ENCODE results near the gene FURIN.

Gene FURIN

DNA sequence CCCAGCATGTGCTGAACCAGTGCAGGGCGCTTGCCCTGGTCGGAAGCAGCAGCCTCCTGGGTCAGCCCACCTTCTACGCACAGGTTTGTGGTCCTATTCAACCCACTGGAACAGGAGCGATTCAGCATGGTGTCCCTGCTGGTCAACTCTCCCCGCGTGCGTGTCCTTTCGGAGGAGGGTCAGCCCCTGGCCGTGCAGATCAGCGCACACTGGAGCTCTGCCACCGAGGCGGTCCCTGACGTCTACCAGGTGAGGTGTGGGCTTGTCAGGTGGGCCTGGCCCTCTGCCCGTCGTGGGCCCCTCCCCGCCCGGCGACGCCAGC lies 42.9 kb downstream of the FURIN start (continued):
- TF ChIP-seq, protein P1, sequence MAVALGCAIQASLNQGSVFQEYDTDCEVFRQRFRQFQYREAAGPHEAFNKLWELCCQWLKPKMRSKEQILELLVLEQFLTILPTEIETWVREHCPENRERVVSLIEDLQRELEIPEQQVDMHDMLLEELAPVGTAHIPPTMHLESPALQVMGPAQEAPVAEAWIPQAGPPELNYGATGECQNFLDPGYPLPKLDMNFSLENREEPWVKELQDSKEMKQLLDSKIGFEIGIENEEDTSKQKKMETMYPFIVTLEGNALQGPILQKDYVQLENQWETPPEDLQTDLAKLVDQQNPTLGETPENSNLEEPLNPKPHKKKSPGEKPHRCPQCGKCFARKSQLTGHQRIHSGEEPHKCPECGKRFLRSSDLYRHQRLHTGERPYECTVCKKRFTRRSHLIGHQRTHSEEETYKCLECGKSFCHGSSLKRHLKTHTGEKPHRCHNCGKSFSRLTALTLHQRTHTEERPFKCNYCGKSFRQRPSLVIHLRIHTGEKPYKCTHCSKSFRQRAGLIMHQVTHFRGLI (tag by site-specific recombination; IDR thresholded peaks at IDR 0.05), result no peak

DNA sequence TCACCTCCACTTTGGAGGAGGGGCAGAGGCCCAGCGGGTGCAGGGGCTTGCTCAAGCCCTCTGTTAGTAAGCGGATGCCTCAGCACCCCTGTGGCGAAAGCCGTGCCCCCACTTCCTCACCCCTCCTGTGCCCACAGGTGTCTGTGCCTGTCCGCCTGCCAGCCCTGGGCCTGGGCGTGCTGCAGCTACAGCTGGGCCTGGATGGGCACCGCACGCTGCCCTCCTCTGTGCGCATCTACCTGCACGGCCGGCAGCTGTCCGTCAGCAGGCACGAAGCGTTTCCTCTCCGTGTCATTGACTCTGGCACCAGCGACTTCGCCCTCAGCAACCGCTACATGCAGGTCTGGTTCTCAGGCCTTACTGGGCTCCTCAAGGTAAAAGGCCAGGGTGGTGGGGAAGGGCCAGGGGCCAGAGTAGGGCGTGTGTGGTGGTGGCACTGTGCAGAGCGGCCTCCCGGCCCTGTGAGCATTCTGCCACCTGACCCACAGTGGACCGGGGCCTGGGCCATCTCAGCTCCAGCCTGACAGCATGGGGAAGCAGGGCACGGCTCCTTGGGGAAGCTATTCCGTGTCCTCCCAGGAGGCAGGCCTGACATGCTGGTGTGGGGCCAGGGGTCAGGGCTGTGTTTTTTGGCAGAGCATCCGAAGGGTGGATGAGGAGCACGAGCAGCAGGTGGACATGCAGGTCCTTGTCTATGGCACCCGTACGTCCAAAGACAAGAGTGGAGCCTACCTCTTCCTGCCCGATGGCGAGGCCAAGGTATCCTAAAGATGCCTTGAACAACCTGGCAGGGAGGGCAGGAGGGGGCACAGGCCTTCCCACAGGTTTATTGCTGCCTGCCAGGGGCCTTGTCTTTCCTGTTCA lies 43.8 kb downstream of the FURIN start:
- TF ChIP-seq, protein P2, sequence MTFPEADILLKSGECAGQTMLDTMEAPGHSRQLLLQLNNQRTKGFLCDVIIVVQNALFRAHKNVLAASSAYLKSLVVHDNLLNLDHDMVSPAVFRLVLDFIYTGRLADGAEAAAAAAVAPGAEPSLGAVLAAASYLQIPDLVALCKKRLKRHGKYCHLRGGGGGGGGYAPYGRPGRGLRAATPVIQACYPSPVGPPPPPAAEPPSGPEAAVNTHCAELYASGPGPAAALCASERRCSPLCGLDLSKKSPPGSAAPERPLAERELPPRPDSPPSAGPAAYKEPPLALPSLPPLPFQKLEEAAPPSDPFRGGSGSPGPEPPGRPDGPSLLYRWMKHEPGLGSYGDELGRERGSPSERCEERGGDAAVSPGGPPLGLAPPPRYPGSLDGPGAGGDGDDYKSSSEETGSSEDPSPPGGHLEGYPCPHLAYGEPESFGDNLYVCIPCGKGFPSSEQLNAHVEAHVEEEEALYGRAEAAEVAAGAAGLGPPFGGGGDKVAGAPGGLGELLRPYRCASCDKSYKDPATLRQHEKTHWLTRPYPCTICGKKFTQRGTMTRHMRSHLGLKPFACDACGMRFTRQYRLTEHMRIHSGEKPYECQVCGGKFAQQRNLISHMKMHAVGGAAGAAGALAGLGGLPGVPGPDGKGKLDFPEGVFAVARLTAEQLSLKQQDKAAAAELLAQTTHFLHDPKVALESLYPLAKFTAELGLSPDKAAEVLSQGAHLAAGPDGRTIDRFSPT (tag by site-specific recombination; IDR thresholded peaks at IDR 0.05), result 0 out of 2 replicates have a peak, but pooled peaks have one; percentile 14
- TF ChIP-seq ZNF792 (tag by site-specific recombination; IDR thresholded peaks at IDR 0.05) (no peak), ZBTB1 (tag by site-specific recombination; IDR thresholded peaks at IDR 0.05) (no peak), ZNF837 (tag by site-specific recombination; IDR thresholded peaks at IDR 0.05) (no peak), OVOL3 (tag by site-specific recombination; IDR thresholded peaks at IDR 0.05) (no peak)
- Histone ChIP-seq H3K9me3 (ENCODE audit: control insufficient read depth, insufficient read depth, low read depth, low read length) (no peaks in the 10 kb centered on the region), H3K36me3 (ENCODE audit: control insufficient read depth in 2 of 2, insufficient read depth in 1 of 2, low read length in 2 of 2) (peaks cover 22 to 92% of the 10 kb centered on the region in 2 experiments), H3K4me3 (ENCODE audit: low read depth, low read length) (no peak overlapping the region), H3K4me1 (ENCODE audit: control insufficient read depth, insufficient read depth, low read length) (no peaks in the 10 kb centered on the region), H3K27ac (ENCODE audit: extremely low read depth, low read depth, low read length) (no peak overlapping the region)
- CTCF ChIA-PET, result interaction anchor here (1.0 to 2.9 kb wide), 3 partner anchors 9 to 23 kb away, joined by 3 to 10 read pairs (median 4); partner anchors contain the start of genes HDDC3, MAN2A2 and UNC45A
- POLR2A ChIA-PET, result interaction anchor here (0.9 kb wide), 1 partner anchor 9 kb away, joined by 3 read pairs; the partner anchor contains the start of gene MAN2A2

DNA sequence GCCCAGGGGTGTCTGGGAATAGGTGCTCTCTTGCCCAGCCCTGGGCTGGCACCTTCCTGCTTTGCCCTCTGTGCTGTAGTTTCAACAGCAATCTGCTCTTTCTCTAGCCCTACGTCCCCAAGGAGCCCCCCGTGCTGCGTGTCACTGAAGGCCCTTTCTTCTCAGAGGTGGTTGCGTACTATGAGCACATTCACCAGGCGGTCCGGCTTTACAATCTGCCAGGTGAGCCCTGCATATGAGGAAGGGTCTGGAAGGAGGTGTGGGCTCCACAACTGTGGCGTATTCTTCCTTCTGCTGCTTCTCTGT lies 44.3 kb downstream of the FURIN start:
- TF ChIP-seq ZNF416 (tag by site-specific recombination; IDR thresholded peaks at IDR 0.05), result no peak
- peak; percentile 58 for TF ChIP-seq ZNF600 (tag by site-specific recombination; IDR thresholded peaks at IDR 0.05)
- TF ChIP-seq ZNF521 (tag by site-specific recombination; IDR thresholded peaks at IDR 0.05), result no peak
- TF ChIP-seq, protein P3, sequence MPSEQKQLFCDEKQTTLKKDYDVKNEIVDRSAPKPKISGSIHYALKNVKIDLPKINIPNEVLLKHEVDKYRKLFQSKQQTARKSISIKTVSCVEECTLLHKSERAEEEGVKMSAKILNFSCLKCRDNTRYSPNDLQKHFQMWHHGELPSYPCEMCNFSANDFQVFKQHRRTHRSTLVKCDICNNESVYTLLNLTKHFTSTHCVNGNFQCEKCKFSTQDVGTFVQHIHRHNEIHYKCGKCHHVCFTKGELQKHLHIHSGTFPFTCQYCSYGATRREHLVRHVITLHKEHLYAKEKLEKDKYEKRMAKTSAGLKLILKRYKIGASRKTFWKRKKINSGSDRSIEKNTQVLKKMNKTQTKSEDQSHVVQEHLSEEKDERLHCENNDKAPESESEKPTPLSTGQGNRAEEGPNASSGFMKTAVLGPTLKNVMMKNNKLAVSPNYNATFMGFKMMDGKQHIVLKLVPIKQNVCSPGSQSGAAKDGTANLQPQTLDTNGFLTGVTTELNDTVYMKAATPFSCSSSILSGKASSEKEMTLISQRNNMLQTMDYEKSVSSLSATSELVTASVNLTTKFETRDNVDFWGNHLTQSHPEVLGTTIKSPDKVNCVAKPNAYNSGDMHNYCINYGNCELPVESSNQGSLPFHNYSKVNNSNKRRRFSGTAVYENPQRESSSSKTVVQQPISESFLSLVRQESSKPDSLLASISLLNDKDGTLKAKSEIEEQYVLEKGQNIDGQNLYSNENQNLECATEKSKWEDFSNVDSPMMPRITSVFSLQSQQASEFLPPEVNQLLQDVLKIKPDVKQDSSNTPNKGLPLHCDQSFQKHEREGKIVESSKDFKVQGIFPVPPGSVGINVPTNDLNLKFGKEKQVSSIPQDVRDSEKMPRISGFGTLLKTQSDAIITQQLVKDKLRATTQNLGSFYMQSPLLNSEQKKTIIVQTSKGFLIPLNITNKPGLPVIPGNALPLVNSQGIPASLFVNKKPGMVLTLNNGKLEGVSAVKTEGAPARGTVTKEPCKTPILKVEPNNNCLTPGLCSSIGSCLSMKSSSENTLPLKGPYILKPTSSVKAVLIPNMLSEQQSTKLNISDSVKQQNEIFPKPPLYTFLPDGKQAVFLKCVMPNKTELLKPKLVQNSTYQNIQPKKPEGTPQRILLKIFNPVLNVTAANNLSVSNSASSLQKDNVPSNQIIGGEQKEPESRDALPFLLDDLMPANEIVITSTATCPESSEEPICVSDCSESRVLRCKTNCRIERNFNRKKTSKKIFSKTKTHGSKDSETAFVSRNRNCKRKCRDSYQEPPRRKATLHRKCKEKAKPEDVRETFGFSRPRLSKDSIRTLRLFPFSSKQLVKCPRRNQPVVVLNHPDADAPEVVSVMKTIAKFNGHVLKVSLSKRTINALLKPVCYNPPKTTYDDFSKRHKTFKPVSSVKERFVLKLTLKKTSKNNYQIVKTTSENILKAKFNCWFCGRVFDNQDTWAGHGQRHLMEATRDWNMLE (tag by site-specific recombination; conservative IDR thresholded peaks at IDR 0.05; ENCODE audit: low read depth), result no peak
- Histone ChIP-seq H3K4me1 (ENCODE audit: control insufficient read depth, insufficient read depth, low read length) (no peaks in the 10 kb centered on the region), H3K9me3 (ENCODE audit: control insufficient read depth, insufficient read depth, low read depth, low read length) (no peaks in the 10 kb centered on the region), H3K36me3 (ENCODE audit: control insufficient read depth in 2 of 2, insufficient read depth in 1 of 2, low read length in 2 of 2) (peaks cover 25 to 92% of the 10 kb centered on the region in 2 experiments), H3K4me3 (ENCODE audit: low read depth, low read length) (no peak overlapping the region), H3K27ac (ENCODE audit: extremely low read depth, low read depth, low read length) (no peak overlapping the region)
- CTCF ChIA-PET, result interaction anchor here (1.0 to 2.9 kb wide), 2 partner anchors 9 to 22 kb away, joined by 3 to 10 read pairs; partner anchors contain the start of genes MAN2A2 and UNC45A
- POLR2A ChIA-PET, result interaction anchor here (0.9 kb wide), 1 partner anchor 10 kb away, joined by 3 read pairs; the partner anchor contains the start of gene MAN2A2

Measured in HEK293 (cell line).